Measurements from ENCODE around the gene ARL15. TPM values are rescaled to one million over a fixed set of nuclear protein-coding genes. Genes with fewer than 3 reads are reported as not detected.
A peak's percentile ranks its signal among the peaks of the same experiment; 100 is the strongest.

The ARL15 gene
- total RNA-seq, 1 donor from 2014 or later = 20.5 TPM

GRCh38 chr5:54021431-54022164 lies 288.8 kb downstream of the ARL15 start:
- no peak for ATAC-seq
- DNase-seq = no peak
- intact Hi-C loops (cut with micrococcal nuclease) = no loop called here

GRCh38 chr5:54018438-54018837 lies 291.9 kb downstream of the ARL15 start:
- ATAC-seq (no peak), DNase-seq (no peak)
- intact Hi-C loops (cut with micrococcal nuclease) = no loop called here

GRCh38 chr5:54017580-54017979 lies 292.8 kb downstream of the ARL15 start:
- DNase-seq (no peak), ATAC-seq (no peak)
- intact Hi-C loops (cut with micrococcal nuclease) = no loop called here

GRCh38 chr5:54013556-54014194 lies 296.7 kb downstream of the ARL15 start:
- intact Hi-C loops (cut with micrococcal nuclease) = no loop called here
- DNase-seq (peak; percentile 31), ATAC-seq (no peak)

- intact Hi-C loops (cut with micrococcal nuclease) = no loop called here
- ATAC-seq = no peak
- no peak for DNase-seq
Measured at GRCh38 chr5:54009828-54010227, 300.5 kb downstream of the ARL15 start.

- DNase-seq = no peak
- intact Hi-C loops (cut with micrococcal nuclease) = no loop called here
Measured at GRCh38 chr5:54009357-54009756, 301.0 kb downstream of the ARL15 start.

GRCh38 chr5:54007827-54008777 lies 302.3 kb downstream of the ARL15 start:
- peak; percentile 56 for ATAC-seq
- no peak for DNase-seq
- intact Hi-C loops (cut with micrococcal nuclease) = no loop called here

More at GRCh38 chr5:54009357-54009756, 301.0 kb downstream of the ARL15 start:
- no peak for ATAC-seq

- intact Hi-C loops (cut with micrococcal nuclease) = no loop called here
- ATAC-seq (no peak), DNase-seq (no peak)
Measured at GRCh38 chr5:54004697-54005096, 305.7 kb downstream of the ARL15 start.

- intact Hi-C loops (cut with micrococcal nuclease) = no loop called here
- ATAC-seq (no peak), DNase-seq (no peak)
Measured at GRCh38 chr5:54002779-54003178, 307.6 kb downstream of the ARL15 start.

- DNase-seq (no peak), ATAC-seq (peak; percentile 67)
- intact Hi-C loops (cut with micrococcal nuclease) = no loop called here
Measured at GRCh38 chr5:54001976-54002775, 308.2 kb downstream of the ARL15 start.

- intact Hi-C loops (cut with micrococcal nuclease) = no loop called here
- DNase-seq = no peak
- no peak for ATAC-seq
Measured at GRCh38 chr5:54000011-54000410, 310.4 kb downstream of the ARL15 start.

- intact Hi-C loops (cut with micrococcal nuclease) = no loop called here
- DNase-seq (no peak), ATAC-seq (no peak)
Measured at GRCh38 chr5:53997736-53998627, 312.4 kb downstream of the ARL15 start.

GRCh38 chr5:53996008-53996407 lies 314.4 kb downstream of the ARL15 start:
- intact Hi-C loops (cut with micrococcal nuclease) = no loop called here
- ATAC-seq (no peak), DNase-seq (no peak)

- DNase-seq (no peak), ATAC-seq (no peak)
- intact Hi-C loops (cut with micrococcal nuclease) = no loop called here
Measured at GRCh38 chr5:53994148-53994547, 316.2 kb downstream of the ARL15 start.

GRCh38 chr5:53991942-53992341 lies 318.4 kb downstream of the ARL15 start:
- ATAC-seq = no peak
- no peak for DNase-seq
- intact Hi-C loops (cut with micrococcal nuclease) = no loop called here

- no peak for ATAC-seq
- intact Hi-C loops (cut with micrococcal nuclease) = no loop called here
- no peak for DNase-seq
Measured at GRCh38 chr5:53987101-53987500, 323.3 kb downstream of the ARL15 start.

GRCh38 chr5:53985796-53986195 lies 324.6 kb downstream of the ARL15 start:
- DNase-seq (no peak), ATAC-seq (no peak)
- intact Hi-C loops (cut with micrococcal nuclease) = no loop called here

- DNase-seq = no peak
- intact Hi-C loops (cut with micrococcal nuclease) = no loop called here
- no peak for ATAC-seq
Measured at GRCh38 chr5:53984971-53985370, 325.4 kb downstream of the ARL15 start.
